ENCODE results near the gene SEC14L1.
A peak's percentile ranks its signal among the peaks of the same experiment; 100 is the strongest.

The SEC14L1 gene

DNA sequence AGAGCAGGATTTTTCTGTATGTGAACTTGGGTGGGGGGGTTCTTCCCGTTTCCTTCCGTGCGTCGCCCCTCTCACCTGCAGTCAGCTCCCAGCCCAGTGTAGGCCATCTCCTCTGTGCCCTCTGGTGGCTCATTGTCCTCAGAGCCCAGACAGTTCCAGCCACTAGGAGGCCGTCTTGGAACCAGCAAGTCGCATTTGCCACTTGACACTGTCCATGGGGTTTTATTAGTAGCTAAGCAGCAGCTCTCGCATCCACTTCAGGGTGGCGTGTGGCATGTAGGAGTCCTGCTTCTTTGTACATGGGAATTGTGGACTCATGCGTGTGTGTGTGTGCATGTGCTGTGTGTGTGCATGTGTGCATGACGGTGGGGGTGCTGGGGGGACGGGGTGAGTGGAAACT lies 74.0 kb downstream of the SEC14L1 start:
- TF ChIP-seq, protein P1, sequence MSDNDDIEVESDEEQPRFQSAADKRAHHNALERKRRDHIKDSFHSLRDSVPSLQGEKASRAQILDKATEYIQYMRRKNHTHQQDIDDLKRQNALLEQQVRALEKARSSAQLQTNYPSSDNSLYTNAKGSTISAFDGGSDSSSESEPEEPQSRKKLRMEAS (IDR thresholded peaks at IDR 0.05), result no peak
- TF ChIP-seq TEAD4 (IDR thresholded peaks at IDR 0.05) (no peak), TCF12 (IDR thresholded peaks at IDR 0.05; ENCODE audit: low read depth) (no peak), RAD21 (IDR thresholded peaks at IDR 0.05; ENCODE audit: low read depth) (peak; percentile 39; the same call in 1 of the 2 replicates)

DNA sequence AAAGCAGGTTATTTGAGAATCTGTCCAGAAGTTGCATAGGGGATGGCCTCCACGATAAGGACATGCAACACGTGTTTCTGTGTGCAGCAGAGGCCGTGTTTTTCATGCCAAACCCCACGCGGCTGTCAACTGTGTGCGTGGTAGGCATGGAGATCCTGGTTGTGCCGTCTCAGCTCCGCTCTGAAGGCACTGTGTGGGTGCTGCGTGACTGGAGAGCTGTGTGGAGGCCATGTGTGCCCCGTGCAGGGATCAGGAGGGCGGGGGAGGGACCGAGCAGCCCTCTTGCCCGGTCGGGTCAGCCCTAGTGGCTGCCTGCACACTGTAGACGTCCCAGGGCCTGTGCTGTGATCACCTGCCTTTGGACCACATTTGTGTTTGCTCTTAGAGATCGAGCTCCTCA lies 74.5 kb downstream of the SEC14L1 start:
- TF ChIP-seq EGR1 (IDR thresholded peaks at IDR 0.05) (no peak), CREB1 (IDR thresholded peaks at IDR 0.05; ENCODE audit: low read depth) (no peak), TAF1 (IDR thresholded peaks at IDR 0.05; ENCODE audit: low read depth) (no peak), CEBPB (IDR thresholded peaks at IDR 0.05) (no peak), YY1 (IDR thresholded peaks at IDR 0.05; ENCODE audit: low read depth) (no peak), FOXM1 (IDR thresholded peaks at IDR 0.05; ENCODE audit: borderline replicate concordance, low read depth) (no peak), TEAD4 (IDR thresholded peaks at IDR 0.05) (no peak), EP300 (IDR thresholded peaks at IDR 0.05; ENCODE audit: borderline replicate concordance) (no peak), TCF12 (IDR thresholded peaks at IDR 0.05; ENCODE audit: low read depth) (no peak)
- TF ChIP-seq, protein P2, sequence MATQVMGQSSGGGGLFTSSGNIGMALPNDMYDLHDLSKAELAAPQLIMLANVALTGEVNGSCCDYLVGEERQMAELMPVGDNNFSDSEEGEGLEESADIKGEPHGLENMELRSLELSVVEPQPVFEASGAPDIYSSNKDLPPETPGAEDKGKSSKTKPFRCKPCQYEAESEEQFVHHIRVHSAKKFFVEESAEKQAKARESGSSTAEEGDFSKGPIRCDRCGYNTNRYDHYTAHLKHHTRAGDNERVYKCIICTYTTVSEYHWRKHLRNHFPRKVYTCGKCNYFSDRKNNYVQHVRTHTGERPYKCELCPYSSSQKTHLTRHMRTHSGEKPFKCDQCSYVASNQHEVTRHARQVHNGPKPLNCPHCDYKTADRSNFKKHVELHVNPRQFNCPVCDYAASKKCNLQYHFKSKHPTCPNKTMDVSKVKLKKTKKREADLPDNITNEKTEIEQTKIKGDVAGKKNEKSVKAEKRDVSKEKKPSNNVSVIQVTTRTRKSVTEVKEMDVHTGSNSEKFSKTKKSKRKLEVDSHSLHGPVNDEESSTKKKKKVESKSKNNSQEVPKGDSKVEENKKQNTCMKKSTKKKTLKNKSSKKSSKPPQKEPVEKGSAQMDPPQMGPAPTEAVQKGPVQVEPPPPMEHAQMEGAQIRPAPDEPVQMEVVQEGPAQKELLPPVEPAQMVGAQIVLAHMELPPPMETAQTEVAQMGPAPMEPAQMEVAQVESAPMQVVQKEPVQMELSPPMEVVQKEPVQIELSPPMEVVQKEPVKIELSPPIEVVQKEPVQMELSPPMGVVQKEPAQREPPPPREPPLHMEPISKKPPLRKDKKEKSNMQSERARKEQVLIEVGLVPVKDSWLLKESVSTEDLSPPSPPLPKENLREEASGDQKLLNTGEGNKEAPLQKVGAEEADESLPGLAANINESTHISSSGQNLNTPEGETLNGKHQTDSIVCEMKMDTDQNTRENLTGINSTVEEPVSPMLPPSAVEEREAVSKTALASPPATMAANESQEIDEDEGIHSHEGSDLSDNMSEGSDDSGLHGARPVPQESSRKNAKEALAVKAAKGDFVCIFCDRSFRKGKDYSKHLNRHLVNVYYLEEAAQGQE (IDR thresholded peaks at IDR 0.05; ENCODE audit: low read depth), result no peak
- TF ChIP-seq, protein P1 (IDR thresholded peaks at IDR 0.05), result no peak

DNA sequence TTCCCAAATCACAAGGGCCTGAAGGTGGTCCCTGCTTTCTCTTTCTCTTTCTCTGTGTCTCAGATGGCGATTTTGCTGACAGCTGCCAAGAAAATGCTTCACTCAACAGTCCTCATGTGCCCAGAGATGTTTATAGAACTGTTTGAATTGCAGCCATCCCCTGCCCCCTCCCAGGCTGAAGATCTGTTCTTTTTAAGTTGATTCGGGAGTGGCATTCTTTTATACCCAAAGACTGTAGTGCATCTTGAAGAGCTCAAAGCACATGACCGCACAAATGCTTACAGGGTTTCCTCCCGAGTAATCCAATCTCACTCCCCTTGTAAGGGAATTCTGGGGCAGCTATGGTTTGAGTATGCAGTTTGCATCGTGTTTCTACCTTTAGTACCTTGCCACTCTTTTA lies 75.7 kb downstream of the SEC14L1 start:
- no peak for TF ChIP-seq ZBTB7A (IDR thresholded peaks at IDR 0.05; ENCODE audit: low read depth)
- TF ChIP-seq TEAD4 (IDR thresholded peaks at IDR 0.05), result no peak

DNA sequence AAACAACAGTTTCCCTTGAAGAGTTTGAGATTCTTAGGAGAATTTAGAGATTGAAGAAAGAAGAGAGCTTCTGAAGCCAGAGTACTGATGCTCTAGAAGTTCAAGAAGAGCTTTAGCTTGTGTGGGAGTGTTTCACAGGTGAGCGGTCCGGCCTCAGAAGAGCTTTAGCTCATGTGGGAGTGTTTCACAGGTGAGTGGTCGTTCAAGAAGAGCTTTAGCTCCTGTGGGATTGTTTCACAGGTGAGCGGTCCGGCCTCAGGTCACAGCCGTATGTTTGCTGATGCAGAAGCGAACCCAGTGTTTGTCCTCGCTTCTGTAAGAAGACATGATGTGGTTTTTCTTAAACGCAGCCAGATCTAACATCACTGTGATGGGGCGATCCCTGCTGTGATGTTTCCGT lies 76.4 kb downstream of the SEC14L1 start:
- TF ChIP-seq, protein P3, sequence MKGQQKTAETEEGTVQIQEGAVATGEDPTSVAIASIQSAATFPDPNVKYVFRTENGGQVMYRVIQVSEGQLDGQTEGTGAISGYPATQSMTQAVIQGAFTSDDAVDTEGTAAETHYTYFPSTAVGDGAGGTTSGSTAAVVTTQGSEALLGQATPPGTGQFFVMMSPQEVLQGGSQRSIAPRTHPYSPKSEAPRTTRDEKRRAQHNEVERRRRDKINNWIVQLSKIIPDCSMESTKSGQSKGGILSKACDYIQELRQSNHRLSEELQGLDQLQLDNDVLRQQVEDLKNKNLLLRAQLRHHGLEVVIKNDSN (IDR thresholded peaks at IDR 0.05), result no peak
- no peak for TF ChIP-seq TCF12 (IDR thresholded peaks at IDR 0.05; ENCODE audit: low read depth)
- no peak for TF ChIP-seq RAD21 (IDR thresholded peaks at IDR 0.05; ENCODE audit: low read depth)
- no peak for TF ChIP-seq TAF1 (IDR thresholded peaks at IDR 0.05; ENCODE audit: low read depth)
- no peak for TF ChIP-seq CREB1 (IDR thresholded peaks at IDR 0.05; ENCODE audit: low read depth)
- TF ChIP-seq, protein P2 (IDR thresholded peaks at IDR 0.05; ENCODE audit: low read depth), result no peak
- no peak for TF ChIP-seq ZBTB7A (IDR thresholded peaks at IDR 0.05; ENCODE audit: low read depth)
- TF ChIP-seq YY1 (IDR thresholded peaks at IDR 0.05; ENCODE audit: low read depth), result no peak
- no peak for TF ChIP-seq TEAD4 (IDR thresholded peaks at IDR 0.05)

DNA sequence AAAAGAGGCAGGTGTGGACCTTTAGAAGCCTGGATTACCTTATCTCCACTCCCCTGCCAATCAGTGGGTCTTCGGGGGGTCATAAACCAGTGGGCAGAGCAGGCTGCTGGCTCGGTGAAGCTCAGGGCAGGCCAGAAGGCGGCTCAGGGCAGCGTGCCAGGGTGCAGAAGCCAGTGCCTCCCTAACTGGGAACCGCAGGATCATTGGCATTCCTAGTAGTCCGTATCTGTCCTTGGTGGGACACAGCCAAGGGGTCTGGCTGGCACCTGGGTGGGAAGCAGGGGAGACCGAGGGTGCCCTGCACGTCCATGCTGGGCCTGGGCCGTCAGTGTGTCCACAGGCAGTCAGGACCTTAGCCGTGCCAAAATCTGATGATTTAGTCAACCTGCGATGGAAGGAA lies 76.8 kb downstream of the SEC14L1 start:
- TF ChIP-seq RAD21 (IDR thresholded peaks at IDR 0.05; ENCODE audit: low read depth) (no peak), TCF12 (IDR thresholded peaks at IDR 0.05; ENCODE audit: low read depth) (no peak), NFIC (IDR thresholded peaks at IDR 0.05) (no peak), ZBTB7A (IDR thresholded peaks at IDR 0.05; ENCODE audit: low read depth) (no peak), CEBPB (IDR thresholded peaks at IDR 0.05) (no peak), FOXM1 (IDR thresholded peaks at IDR 0.05; ENCODE audit: borderline replicate concordance, low read depth) (no peak)
- TF ChIP-seq, protein P1 (IDR thresholded peaks at IDR 0.05), result no peak
- TF ChIP-seq, protein P3 (IDR thresholded peaks at IDR 0.05), result no peak

DNA sequence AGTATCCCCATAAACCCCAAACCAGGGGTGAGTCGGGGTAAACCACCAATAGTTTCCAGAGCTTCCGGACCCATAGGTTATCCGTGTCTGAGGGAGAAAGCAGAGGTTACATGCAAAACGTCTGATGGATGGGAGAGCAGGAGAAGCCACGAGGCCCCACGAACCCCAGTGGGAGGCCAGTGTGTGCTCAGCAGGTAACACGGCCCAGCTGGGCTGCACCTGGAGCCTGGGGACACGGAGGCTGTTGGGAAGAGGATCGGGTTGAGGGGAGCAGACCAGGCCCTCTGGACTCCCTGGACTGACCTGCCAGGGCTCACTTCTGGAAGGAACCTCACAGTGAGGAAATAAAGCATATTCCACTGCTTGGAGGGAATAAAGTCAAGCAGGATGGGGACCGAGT lies 78.1 kb downstream of the SEC14L1 start:
- TF ChIP-seq NFIC (IDR thresholded peaks at IDR 0.05), result no peak
- TF ChIP-seq EGR1 (IDR thresholded peaks at IDR 0.05), result no peak
- TF ChIP-seq YY1 (IDR thresholded peaks at IDR 0.05; ENCODE audit: low read depth), result no peak
- no peak for TF ChIP-seq CEBPB (IDR thresholded peaks at IDR 0.05)
- TF ChIP-seq, protein P3 (IDR thresholded peaks at IDR 0.05), result no peak

All from Ishikawa (cell line).